ENCODE measurements around the gene NUBP2.

NUBP2 gene

DNA sequence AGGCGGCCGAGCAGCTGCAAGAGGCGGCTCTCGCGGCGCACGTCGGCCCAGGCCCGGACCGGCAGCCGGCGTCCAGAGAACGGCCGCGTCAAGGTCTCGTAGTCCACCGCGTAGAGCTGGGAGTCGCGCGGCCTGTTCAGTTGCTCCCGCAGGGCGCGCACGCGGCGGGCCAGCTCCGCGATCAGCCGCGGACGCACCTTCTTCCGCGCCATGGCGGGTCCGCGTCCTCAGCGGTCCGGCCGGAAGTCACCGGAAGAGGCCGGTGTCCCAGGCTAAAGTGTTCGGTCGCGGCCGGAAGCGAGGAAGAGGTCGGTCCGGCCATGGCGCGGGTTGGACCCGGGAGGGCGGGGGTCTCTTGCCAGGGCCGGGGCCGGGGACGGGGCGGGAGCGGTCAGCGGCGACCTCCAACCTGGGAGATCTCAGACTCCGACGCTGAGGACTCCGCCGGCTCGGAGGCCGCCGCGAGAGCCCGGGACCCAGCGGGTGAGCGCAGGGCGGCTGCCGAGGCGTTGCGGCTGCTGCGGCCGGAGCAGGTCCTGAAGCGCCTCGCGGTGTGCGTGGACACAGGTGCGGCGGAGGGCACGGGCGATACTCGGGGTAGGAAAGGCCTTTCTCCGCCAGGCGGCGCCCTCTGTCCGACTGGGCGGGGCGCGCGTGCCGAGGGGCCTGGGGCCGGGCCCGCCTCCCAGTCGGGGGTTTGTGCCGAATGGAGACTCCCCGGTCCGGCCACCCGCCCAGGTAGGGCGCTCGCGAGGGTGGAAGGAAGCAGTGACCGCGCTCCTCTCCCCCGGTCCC lies 9.7 kb upstream of the NUBP2 start, which contains the start of gene MRPS34:
MRPS34 (minus strand) TSS at position 227 of the 795 bp plus-strand sequence; CDS start at position 212, 15 bp downstream.
- DNase-seq, result peak; percentile 86

DNA sequence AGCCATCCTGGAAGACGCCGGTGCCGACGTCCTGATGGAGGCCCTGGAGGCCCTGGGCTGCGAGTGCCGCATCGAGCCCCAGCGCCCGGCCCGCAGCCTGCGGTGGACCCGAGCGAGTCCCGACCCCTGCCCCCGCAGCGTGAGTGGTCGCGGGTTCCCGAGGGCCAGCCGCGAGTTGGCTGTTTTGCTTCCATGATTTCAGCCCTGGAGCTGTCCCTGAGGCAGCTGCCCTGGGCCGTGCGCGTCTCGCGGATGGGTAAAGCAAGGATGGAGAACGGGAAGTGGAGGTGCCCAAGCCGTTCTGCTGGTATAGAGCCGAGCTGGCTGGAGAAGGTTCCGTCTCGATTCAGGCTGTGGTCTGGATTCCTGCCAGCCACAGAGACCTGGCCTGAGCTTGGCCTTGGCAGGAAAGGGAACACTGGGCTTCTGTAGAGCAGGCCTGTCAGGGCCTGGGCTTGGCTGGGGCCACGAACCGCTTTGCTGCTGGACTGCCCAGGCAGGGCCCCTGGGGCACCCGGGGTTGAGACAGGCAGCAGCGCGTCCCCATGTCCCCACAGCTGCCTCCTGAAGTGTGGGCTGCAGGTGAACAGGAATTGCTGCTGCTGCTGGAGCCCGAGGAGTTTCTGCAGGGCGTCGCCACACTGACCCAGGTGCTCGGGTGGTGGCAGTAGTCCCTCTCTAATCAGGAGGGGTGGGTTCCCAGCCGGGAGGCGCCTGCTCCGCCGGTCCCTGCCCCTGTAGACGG lies 8.9 kb upstream of the NUBP2 start:
- DNase-seq, result no peak

DNA sequence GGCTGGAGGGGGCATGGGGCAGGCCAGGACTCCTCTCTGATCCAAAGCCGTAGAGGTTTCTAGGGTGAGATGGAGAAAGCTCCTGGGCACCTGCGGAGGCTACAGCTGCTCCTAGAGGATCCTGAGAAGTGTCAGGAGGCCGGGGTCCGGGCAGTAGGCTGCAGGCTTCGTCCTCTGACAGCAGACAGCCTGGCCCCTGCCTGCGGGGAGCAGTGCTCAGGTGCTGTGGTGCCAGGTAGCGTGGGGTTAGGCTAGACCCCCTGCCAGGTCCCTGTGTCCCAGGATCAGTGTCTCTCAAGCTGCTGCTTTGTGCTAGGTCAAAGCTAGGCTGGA lies 8.3 kb upstream of the NUBP2 start:
- no peak for DNase-seq

DNA sequence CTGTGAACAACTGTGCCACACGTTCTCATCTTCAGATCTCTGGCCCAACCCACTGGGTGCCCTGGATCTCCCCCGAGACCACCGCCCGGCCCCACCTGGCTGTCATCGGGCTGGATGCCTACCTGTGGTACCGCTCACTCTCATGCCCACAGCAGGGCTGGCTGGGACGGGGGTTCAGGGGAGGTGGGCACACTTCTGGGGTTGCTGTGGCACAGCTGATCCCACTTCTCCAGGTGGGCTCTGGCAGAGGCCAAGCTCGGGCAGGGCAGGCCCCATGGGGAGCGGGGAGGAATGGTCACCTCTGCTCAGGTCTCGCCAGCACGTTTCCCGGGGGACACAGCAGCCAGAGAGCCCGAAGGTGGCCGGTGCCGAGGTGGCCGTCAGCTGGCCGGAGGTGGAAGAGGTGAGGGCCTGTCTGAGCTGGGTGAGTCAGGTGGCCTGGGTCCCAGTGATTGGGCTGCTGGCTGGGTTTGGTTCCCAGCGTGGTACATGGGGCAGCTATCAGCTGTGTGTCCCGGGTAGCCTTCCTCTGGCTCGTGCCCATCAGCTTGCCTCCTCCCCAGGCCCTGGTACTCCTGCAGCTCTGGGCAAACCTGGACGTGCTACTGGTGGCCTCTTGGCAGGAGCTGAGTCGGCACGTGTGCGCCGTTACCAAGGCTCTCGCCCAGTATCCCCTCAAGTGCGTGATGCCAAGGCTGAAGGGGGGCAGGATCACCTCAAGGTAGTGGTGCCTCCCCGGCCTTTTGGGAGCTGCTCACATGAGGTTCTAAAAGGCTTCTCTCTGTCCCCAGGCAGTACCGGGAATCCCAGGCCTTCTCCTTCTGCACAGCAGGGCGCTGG lies 7.5 kb upstream of the NUBP2 start:
- no peak for DNase-seq

DNA sequence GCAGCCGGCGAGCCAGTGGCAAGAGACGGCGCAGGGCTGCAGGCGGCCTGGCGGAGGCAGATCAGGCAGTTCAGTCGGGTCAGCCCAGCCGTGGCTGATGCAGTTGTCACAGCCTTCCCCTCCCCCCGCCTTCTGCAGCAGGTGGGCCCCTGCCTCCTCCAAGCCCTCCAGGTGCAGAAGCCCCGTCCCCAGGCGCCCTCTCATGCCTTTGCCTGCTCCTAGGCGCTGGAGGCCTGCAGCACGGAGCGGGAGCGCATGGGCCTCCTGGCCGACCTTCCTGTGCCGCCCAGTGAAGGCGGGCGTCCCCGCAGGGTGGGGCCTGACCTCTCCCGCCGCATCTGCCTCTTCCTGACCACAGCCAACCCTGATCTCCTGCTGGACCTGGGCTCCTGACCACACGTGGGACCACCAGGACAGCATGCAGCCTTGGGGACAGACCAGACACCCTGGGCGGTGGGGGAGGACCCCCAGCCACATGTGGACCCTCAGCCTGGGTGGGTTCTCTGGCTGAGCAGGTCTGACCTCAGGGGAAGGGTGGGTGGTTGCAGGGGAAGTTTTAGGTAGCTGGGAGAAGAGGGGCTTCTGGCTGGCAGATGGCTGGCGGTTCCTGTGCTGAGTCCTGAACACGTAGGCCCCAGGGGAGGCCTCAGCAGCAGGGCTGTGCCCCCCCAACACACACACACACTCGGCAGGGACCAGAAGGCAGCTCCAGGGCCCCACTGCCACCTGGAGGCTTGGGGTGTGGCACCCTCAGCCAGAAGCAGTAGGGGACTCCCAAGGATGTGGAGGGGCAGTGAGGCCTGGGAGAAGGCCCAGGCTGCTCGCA lies 6.7 kb upstream of the NUBP2 start:
- DNase-seq, result no peak

DNA sequence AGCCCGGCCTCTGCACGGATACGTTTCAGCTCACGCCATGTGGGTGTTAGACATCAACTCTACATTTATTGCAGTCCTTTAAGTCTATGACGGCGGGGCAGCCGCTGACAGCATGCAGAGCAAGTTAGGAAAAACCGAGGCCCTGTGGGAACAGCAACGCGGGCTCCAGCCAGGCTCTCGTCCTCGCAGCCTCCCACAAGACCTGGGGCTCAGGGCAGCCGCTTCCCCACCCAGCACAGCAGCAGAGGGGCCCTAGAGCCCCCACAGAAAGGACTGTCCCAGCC lies 6.1 kb upstream of the NUBP2 start:
- no peak for DNase-seq

DNA sequence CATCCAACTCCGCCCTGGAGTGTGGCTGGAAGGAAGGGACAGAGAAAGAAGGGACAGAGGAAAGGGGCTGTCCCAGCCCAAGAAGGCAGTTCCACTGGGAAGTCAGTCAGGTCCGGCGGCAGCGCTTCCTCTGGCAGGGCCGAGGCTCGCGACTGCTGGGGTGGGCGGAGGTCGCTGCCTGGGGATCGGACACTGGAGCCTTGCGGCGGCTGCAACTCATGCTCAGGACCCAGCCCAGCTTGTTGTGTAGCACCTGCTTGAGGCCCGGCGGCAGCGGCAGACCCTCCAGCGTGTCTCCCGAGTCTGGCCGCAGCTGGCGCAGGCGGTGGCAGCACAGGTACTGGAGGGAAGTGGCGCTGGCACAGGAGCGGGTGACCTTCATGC lies 5.8 kb upstream of the NUBP2 start:
- DNase-seq, result no peak

DNA sequence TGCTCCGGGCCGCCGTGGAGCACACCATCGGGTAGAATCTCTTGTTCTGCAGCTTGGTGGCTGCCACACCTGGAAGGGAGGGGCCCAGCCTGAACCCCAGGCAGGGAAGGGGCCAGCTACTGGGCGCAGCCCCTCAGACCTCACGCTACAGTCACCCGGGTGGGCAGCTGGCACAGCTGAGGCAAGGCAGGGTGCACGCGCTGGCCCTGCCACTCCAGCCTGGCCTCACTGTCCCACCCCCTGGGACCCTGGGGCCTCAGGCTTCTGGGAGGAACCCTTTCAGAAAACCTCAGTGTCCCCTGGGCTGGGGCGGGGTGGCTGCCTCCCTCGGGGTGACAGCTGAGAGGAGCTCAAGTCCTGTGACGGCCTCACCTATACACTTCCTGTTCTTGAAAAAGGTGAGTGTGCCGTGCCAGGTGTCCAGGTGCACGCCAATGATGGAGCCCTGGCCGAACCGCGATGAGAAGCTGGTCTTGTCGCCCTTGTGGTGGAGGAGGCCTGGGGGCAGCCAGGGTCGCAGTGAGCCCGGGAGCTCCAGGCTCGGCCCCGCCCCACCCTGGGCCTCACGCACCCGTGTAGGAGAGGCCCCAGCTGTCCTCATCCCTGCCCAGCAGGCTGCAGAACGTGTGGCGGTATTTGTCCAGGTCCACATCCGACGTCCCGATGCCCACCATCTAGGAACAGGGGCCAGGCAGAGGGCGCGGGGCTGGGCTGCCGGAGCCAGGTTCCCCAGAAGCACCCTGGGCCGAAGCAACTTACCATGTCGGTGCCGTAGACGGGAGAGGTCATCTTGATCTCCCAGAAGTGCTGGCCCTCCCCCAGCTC lies 5.2 kb upstream of the NUBP2 start:
- no peak for DNase-seq

DNA sequence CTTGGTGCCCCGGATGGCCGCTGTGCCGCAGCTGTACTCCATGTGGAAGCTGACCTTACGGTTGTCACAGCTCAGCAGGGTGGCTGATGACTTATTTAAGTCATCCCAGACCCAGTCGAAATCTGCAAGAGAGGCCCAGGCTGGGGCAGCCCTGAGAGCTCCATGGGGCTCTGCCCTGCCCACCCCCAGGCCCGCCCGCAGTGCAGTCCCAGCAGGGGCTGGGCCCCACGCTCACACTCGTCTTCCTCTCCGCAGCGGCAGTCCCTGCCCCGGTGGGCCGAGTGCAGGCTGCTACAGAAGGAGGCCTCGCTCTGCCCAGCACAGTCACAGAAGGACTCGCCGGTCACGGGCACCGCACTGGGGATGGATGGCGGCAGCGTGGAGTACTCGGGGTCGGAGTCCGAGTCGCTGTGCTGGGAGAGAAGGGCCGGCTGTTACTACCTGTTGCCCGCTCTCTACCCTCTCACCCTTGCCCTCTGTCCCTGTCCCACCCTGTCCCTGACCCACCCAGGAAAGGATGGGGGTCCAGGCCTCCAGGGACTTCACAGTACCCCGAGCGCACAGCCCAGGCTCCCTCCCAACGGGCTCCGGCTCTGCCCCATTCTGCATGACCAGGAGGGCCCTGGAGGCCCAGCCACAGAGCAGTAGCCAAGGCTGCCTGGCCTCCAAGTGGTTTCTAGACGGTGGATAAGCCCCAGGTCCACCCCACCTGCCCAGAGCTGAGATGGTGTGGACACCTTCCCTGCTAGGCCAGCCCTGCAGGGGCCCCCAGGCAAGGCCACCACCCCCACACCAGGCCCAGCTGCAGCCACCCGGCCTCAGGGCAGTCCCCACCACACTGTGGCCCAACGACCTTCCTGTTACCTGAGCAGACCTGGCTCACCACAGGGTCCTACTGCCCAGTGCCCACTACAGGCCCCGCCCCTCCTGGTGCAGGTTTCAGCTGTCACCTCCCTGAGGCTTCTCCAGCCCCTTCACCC lies 4.3 kb upstream of the NUBP2 start:
- no peak for DNase-seq

DNA sequence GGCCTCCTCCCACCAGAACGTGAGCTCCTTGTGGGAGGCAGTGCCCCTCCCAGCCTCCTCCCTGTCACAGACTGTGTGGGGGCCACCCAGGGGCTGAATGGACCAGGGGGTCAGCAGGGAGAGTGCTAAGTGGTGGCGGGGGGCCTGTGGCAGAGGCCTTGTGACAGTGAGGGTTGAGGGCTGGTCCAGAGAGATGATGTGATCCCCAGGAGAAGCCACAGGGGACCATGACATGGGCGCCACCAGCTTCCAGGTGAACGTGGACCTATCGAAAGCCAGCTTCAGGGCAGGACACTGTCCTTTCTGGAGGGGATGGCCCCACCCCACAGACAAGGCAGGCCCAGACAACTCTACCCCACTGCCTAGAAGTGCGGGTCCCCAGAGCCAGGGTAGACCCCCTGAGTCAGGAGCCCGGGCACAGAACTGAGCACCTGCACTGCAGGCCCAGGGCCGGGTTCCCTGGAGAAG lies 3.5 kb upstream of the NUBP2 start:
- DNase-seq, result no peak

DNA sequence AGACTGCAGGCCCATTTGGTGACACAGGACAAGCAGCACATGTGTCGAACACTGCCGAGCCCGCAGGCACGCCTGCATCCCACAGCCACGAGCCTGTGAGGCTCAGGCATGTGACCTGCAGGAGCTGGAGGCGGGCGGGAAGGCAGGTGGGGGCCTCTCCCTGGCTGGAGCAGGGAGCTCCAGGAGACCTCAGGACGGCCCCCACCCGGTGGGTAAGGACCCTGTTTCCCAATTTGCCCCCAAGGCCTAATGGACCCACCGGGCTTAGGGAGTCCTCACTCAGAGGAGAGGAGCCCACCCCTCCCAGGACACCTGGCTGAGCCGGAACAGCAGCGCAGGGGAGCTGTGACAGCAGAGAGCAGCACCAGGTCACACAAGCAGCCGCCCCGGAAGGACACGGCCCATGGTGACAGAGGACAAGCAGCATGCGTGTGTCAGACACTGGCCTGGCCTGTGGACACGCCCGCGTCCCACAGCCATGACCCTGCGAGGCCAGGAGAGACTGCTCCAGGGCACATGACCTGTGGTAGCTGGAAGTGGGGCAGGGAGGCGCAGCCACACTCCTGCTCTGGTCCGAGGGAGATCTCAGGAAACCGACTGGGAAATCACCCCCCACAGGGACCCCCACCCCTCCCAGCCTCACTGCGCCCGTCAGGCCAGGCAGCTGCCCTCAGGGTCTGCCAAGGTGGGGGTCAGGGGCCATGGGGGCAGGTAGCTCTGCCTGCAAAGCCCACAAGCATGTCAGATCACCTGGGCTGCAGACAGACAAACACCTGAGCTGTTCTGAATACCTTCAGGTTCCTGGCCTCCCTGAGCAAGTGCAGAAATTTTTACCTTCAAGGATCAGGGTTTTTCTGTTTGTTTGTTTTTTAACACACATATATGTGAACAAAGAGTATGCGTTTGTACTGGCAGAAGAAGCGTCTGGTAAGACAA lies 2.8 kb upstream of the NUBP2 start:
- no peak for DNase-seq

DNA sequence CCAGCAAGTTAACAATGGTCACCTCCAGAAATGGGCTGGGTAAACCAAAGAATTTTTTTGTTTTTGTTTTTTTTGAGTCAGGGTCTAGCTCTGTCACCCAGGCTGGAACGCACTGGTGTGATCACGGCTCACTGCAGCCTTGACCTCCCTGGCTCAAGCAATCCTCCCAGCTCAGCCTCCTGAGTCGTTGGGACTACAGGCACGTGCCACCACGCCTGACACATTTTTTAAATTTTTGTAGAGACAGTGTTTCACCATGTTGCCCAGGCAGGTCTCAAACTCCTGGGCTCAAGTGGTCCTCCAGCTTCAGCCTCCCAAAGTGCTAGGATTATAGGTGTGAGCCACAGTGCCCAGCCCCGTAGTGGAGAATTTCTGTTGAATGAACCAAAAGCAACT lies 2.1 kb upstream of the NUBP2 start:
- DNase-seq, result no peak

DNA sequence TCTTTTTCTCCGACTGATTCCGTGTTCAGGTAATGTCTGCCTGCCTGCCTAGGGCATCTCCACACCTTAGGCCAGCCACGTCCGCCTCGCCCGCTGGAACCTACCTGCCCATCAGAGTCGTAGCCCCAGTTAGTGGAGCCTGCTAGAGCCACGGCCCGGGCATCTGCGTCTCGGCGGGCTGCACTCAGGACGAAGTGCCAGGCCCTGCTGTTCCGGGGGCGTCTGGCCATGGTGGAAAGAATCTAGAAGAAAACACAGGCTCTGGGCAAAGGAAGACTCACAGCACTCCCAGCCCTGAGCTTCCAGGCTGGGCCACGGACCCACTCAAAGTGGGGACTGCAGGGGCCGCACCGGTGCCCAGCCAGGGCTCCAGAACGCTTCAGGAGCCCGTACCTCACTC lies 1.5 kb upstream of the NUBP2 start:
- no peak for DNase-seq

DNA sequence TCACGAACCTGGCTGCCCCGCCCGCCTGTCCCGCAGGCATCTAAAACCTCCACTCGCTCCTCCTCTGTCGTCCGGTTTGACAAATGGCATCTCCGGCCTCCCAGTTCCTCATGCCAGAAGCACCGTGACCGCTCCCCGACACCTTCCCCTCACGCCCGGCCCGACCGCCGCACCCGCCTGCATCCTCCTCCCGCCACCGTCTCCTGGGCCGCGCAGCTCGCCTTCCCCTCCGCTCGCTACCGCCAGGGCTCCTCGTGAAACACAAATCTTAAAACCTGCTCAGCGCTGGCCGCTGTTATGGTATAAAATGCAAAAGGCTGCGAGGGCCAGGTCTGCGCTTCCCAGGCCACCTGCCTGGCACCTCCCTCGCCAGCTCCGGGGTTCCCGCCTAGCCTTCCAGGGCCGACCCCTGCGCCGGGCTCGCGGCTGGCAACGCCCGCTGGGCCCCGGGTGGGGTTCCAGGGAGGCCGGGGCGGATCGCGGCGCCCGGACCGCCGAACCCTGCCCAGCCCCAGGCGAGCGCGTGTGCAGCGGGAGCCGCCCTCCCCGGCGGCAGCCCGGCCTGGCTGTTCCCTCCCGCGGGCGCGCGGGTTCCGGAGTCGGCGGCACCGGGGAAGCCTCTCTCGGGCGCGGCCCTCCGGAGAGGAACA lies 877 bp upstream of the NUBP2 start:
- peak; percentile 52 for DNase-seq

DNA sequence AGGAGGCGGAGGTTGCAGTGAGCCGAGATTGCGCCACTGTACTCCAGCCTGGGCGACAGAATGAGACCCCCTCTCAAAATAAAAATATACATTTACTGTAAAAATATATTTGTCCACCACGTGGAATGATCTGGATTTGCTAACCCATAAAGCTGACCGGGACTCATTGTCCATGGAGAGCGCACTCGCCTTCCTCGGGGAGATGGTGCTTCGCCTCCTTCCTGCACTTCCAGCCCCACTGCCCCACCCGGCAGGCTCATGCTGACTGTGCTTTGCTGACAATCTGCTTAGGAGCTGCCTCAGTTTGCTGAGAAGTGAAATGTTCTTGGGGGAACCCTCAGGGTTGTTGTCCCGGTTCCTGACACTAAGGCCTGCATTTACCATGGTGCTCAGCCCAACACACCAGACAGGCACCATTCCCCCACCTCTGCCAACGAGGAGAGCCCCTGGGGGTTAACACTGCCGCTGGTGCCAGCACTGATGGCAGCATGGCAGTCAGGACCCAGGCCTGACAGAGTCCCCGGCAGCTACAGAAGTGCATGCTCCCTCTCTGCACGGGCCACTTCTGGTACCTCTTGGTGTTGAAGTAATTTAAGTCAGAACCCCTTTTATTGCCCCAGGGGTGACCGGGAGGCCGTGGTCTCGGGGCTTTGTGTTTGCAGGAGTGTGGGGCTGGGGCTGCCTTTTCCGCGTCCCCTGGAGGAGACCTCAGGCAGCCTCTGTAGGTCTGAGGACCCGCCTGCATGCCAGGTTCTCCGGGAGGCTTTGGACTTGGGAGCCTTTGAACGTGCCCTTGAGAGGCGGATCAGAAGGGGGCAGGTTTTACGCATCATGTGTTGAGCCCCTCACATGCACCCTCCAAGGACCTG lies 2.5 kb downstream of the NUBP2 start:
- no peak for DNase-seq

DNA sequence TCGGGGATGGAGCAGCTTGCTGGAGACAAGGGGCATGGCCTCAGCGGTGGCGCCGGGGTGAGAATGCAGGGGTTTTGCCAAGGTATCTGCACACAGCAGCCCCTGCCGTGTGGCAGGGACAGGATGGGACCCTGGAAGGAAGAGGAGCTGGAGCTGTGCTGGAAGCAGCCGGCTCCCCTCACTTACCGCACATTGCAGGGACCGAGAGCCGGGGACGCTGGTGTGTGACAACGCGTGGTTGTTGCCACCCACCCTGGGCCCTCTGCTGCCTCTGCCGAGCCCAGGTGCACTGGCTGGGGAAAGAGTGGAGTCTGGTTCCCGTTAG lies 3.0 kb downstream of the NUBP2 start:
- no peak for DNase-seq

DNA sequence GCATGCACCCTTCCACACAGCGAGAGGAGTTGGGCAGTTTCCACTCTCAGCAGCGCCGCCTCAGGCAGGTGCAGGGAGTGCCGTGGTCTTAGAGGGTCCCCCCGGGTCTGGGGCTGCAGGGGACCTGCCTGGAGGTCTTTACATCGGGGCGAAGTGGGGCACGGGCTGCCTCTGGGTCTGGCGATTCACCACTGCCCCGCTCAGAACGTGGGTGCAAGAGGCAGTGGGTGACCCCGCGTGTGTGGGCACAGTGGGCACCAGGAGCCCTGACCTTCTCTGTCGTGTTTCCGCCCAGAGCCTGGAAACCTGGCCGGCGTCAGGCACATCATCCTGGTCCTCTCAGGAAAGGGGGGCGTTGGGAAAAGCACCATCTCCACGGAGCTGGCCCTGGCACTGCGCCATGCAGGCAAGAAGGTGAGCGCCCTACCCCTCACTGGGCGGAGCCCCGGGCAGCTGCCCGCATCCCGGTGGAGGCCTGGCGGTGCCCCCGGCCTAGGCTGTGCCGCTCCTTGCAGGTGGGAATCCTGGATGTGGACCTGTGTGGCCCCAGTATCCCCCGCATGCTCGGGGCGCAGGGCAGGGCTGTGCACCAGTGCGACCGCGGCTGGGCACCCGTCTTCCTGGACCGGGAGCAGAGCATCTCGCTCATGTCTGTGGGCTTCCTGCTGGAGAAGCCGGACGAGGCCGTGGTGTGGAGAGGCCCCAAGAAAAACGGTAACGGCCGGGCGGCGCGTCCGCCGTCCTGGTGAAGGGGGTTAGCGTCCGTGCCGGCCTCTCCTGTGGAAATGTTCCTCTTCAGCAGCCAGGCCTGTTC lies 3.7 kb downstream of the NUBP2 start:
- no peak for DNase-seq

DNA sequence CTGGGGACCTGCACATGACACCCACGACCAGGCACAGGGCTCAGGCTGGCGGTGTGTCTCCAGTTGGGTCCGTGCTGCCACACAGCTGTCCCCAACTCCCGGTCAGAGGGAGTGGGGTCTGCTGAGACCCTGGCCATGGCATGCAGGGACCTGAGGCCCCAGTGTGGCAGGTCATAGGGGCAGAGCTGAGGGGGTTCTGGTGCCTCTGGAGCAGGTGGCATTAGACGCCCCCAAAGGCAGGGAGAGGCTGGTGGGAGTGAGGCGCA lies 4.2 kb downstream of the NUBP2 start:
- no peak for DNase-seq
